Sciatic nerve (tissue), 2 donors: ENCODE results near the gene DOK5. TPM values are rescaled to one million over a fixed set of nuclear protein-coding genes. Genes with fewer than 3 reads are reported as not detected.

Experiments
- ATAC-seq: fragments of 200-7000 bp; cut with Tn5 transposase; one replicate; pipeline ENCODE4 v1.9.1; 2020; ENCODE audit warnings: mild to moderate bottlenecking, moderate library complexity
- DNase-seq: peaks from one replicate; pipeline ENCODE4 v3.0.0-alpha.2; 2020; ENCODE audit warnings: low spot score
- intact Hi-C: fragments of 100-400 bp; cut with DNase I; formaldehyde crosslinking; loops from one replicate; pipeline ENCODE4 v1.14.2; 2022
- total RNA-seq: library from RNA; stranded (reverse); fragmentation: NEBNext Ultra II Directional; extraction: Animal tissue kit (Norgen Biotek cat#: 25700); gene quantifications from one replicate; pipeline ENCODE4 v1.2.1, GENCODE V29; 2021
- donor health status: DM: no; HTN: no; CAD: no.
- donor health status: DM: no; HTN: no; CAD: no.

DOK5 gene
- total RNA-seq, 1 donor from 2014 or later, result 13.6 TPM

DNA sequence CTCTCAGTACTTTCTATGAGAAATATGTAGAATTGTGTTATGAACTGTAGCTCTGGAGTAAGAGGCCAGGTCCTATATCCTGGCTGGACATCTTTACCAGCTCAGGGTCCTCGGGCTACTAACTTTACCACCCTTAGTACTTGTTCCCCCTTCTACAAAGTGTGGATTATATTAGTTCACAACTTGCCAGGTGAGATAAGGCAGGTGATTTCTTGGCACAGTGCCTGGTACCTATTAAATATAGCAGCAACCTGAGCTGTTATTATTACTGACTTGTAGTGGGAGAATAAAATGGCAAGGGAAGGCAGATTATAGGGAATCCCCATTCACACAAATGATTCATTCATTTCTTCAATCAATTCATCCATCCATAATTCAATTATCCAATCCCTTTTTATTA is 150.1 kb downstream of the DOK5 start:
- intact Hi-C loops, result no loop called here
- DNase-seq (no peak), ATAC-seq (peak; percentile 5)

DNA sequence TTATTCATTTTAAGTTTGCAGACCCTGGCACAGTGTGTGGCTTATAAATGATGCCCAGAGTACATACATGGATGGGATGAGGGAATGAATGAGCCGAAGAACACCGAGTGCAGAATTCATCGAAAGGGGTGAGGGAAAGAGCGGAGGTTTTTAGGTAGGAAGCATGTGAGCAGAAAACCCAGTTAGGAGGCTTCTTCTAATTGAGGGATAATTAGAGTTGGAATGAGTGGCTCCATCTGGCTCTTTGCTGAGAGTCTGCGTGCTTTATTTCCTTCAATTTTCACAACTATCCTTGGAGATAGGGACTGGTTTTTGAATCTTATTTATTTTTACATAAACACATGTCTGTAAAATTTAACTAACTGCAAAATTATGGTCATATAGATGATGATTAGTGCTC is 150.7 kb downstream of the DOK5 start:
- intact Hi-C loops, result no loop called here
- no peak for DNase-seq
- no peak for ATAC-seq

DNA sequence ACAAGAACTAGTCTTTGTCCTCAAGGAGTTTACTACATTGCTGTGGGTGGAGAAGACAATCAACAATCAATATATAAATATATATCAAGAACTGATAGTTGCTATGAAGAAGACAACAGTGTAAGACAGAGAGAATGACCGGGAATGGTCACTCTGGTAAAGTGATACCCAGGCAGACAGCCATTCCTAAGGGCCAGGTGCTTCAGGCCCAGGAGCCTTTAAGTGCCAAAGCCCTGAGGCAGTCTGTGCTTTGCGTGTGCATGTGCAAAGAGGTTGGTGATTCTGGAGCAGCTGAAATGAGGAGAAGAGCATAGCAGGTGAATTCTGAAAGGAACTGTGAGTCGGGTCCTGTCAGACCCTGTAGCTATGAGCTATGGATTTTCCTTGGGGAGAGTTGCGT is 154.2 kb downstream of the DOK5 start:
- intact Hi-C loops, result no loop called here
- ATAC-seq (no peak), DNase-seq (no peak)

DNA sequence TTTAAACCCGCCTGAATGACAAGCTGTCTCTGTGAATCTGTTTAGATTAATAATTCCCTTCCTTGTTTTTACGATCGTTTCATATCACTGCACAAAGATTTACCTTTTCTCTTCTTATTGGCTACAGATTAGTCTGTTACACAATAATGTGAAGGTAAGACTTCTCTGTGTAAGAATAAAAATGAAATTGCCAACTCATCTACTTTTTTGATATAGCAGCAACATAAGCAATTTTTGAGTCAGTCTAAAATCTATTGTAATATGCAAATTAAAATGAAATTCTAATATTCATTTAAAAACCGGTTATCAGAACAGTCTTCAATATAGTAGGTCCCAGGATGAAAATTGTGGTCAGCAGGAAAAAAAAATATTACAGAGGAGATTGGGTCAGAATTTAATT is 155.2 kb downstream of the DOK5 start:
- intact Hi-C loops, result no loop called here
- ATAC-seq, result no peak
- DNase-seq, result no peak

DNA sequence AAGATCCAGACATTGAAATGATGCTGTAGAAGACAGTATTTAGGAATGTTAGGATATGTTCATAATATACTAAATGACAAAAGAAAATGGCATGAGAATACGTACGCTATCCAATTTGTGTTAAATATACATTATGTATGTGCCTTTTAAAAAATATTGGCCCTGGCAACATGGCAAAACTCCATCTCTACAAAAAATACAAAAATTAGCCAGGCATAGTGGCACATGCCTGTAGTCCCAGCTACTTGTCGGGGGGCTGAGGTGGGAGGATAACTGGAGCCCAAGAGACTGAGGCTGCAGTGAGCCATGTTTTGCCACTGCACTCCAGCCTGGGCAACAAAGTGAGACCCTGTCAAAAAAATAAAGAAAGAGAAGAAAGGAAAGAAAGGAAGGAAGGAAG is 155.7 kb downstream of the DOK5 start:
- intact Hi-C loops, result no loop called here
- DNase-seq, result no peak
- ATAC-seq, result no peak

DNA sequence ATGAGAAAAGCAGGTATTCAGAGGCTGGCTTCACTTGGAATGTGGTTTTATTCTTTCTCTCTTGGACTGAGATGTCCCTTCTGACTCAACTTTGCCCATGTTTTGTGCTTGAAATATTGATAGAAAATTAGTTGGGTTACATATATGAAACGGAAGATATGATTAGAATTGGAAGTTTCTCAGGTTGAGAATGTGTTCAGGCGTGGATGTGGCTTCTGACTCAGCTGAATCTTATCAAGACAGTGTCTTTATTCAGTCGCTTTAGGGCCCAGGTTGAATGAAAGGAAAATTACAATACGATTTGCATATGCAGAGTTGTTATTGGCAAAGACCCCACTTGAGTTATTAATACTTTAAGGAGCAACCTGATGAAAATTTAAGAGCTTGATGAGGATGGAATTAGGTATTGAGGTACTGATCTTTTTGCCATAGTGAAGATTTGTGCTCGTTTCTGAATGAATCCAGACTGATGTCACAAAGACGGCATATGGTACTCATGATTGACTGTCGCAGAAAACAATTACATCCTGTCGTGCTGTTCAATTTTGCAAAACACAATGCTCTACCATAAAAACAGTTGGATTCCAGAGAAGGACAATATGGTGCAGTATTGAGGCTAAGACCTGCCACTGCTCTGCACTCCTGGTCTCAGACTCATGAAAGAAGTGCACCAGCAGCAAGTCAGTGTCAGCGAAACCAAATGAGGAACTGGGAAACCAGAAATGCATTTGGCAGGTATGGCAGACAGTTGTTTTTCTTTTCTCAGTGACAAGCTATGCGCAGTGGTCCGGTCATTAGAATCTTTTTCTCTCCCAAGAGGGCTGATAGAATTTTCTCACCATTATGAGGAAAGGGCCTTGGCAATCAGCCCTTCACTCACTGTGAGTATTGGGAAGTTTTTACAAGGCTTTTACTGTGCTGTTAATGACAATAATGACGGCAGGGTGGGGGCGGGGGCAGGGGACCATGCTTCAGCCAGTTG is 158.3 kb downstream of the DOK5 start:
- no peak for ATAC-seq
- intact Hi-C loops, result no loop called here
- no peak for DNase-seq

DNA sequence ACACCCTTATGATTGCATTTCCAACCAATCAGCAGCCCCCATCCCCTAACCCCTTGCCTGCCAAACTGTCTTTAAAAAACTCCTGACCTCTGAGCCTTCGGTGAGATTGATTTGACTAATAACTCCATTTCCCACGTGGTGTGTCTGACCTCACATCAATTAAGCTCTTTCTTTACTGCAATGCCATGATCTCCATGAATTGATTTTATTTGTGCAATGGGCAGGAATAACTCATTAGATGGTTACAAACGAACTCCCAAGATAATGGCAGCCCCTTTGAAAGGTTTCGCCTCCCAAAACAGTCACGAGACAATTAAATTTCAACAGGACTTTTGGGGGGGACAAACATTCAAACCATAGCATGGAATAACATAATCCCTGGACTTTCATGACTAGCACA is 161.2 kb downstream of the DOK5 start:
- ATAC-seq (no peak), DNase-seq (no peak)
- intact Hi-C loops, result no loop called here

DNA sequence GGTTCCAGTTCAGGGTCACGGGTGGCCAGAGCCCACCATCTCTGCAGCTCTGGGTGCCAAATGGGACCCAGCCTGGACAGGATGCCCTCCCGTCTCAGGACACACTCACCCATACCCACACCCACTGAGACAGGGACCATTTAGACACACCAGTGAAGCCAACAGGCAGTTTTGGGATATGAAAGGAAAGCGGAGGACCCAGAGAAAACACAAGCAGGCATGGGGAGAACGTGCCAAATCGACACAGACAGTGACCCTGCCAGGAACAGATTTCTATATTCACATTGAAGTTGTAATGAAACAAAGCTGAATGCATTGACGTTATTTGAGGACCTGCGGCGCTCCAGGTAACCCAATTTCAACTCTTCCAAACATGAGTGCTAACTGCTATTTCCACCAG is 164.5 kb downstream of the DOK5 start:
- intact Hi-C loops, result loop anchor here (10.0 kb wide), 1 partner anchor 545 kb away; no protein-coding TSS in a partner anchor
- ATAC-seq (no peak), DNase-seq (no peak)

DNA sequence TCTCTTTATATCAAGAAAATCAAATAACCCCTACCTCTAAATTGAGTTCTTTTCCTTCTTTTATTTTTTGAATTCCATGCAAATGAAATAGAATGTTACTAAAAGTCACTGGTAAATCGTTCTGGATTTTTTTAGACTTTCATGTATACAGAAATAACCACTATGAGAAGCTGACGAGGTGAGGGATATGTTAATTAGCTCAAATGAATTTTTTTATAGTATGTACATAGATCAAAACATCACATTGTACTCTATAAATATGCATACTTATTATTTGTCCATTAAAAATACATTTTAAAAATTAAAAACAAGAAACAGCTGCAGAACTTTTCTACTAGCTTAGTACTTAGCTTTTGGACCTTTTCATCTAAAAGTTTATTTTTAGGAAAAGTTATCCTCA is 165.4 kb downstream of the DOK5 start:
- ATAC-seq, result no peak
- no peak for DNase-seq
- intact Hi-C loops, result loop anchor here (10.0 kb wide), 1 partner anchor 546 kb away; no protein-coding TSS in a partner anchor

DNA sequence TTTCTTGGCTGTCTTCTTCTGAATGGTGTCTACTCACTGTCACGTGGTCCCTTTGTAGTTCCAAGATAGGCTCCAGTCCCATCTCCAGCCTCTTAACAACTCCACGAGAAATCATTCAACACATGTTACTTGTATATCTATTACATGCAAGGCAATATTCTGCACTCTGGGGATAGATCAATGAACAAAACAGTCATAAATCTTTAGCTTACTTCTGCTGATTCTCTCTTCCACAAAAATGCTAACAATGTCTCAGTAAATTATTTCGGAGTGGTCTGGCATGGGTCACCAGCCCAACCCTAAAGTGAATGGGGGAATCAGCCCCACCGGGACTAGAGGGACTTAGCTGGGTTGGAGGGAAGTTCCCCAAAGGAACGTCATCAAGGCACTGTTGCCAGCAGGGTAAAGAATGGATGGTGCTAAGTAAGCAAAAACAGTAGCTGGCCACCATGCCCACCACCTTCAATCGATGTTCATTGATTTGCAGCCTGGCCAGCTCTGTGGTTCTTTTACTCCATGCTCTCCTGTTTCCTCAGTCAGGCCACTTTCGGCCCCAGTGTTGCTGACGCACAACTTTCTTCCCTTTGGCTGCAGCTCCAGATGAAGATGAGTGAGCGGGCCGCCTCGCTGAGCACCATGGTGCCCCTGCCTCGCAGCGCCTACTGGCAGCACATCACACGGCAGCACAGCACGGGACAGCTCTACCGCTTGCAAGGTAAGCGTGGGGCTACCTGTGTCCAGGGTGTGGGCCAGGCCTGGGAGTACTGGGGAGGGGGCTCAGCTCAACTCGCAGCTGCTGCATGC is 167.7 kb downstream of the DOK5 start:
- peak; percentile 64 for DNase-seq
- peak; percentile 87 for ATAC-seq
- intact Hi-C loops, result loop anchor here (10.0 kb wide), 1 partner anchor 548 kb away; no protein-coding TSS in a partner anchor

DNA sequence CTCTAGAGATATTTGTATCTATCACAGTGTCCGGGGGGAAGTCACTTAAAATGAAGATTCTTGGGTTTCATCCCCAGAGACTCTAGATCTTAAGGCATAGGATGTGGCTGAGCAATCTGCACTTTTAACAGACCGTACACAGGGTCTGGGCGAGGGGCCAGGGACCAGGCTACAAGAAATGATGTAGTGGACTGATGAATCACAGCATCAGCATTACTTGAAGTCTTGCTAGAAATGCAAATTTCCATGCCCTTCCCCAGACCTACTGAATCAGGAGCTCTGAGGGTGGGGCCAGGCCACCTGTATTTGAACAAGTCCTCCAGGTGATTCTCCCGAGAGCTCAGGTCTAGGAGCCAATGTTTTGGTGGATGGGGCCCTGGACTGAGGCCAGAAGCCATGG is 168.4 kb downstream of the DOK5 start:
- DNase-seq, result no peak
- ATAC-seq, result no peak
- intact Hi-C loops, result loop anchor here (10.0 kb wide), 1 partner anchor 549 kb away; no protein-coding TSS in a partner anchor

DNA sequence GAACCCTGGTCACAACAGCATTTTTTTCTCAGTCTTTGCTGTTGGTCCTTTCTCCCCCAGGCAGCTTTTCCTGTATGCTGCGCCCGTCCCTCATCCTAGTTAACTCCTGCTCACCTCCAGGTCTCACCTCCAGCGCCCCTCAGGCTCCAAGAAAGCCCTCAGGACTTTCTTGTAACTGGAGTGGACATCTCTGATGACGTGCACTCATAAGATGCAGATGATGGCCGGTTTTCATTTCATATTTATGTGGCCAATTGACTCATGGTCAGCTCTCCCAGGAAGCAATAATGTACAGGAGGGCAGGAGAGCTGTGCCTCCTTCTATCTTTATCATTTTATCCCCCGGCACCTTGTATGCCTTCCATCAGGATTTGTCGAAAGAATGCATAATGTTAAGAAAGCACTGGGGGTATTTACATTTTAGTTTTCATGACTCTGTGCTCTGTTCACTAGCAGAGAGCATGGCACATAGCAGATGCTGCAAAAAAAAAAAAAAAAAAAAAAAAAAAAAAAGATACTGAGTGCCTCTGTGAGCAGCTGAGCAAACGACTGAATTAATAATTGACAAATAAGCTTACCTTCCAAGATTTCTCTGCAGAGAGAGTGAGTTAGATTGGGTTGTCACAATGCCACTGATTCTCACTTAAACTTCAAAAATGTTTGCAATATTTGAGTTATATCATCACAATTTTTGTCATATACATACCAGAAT is 170.2 kb downstream of the DOK5 start:
- DNase-seq (no peak), ATAC-seq (no peak)
- intact Hi-C loops, result loop anchor here (5.0 to 10.0 kb wide), 2 partner anchors 423 to 551 kb away; no protein-coding TSS in a partner anchor

DNA sequence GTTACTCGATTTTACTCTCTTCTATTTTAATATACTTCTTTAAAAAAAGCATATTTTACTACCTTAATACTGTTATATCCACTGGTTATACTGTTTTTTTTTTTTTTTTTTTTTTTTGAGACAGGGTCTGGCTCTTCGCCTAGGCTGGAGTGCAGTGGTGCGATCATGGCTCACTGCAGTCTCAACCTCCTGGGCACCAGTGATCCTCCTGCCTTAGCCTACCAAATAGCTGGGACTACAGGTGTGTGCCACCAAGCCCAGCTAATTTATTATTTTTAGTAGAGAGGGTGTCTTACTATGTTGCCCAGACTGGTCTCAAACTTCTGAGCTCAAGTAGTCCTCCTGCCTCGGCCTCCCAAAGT is 170.7 kb downstream of the DOK5 start:
- intact Hi-C loops, result loop anchor here (5.0 to 10.0 kb wide), 2 partner anchors 424 to 551 kb away; no protein-coding TSS in a partner anchor
- ATAC-seq, result no peak

DNA sequence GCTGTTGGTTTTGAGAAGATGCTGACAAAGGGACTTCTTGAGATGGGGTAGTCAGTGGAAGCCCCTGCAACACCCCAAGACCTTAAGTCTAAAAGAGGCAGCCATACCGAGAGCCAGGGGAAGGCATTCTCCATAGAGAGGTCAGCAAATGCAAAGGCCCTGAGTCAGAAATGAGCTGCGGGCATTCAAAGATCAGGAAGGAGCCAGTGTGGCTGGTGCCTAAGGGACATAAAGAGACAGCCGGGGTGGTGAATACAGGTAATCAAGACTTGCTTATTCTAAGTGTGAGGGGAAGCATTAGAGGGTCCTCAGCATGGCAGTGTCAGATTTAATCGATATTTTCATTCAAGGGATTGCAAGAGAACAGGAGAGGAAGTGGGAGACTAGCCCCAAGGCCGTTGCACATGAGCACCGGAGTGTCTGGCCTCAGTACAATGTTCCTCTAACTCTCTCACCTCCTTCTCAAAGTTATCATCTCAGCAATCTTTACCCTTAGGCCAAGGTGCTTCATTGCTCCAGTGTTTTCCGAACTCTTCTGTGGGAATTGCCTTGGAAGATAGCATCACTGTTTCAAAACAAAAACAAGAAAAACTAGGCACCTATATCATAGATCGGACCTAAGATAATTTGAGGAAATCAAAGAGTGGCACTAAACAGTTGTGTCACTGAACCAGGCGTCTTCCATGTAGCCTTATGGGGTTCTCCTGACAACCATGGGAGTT is 173.2 kb downstream of the DOK5 start:
- intact Hi-C loops, result loop anchor here (5.0 to 10.0 kb wide), 2 partner anchors 426 to 554 kb away; no protein-coding TSS in a partner anchor
- ATAC-seq (no peak), DNase-seq (no peak)

More for the DNA sequence above, 170.7 kb downstream of the DOK5 start:
- DNase-seq, result no peak

DNA sequence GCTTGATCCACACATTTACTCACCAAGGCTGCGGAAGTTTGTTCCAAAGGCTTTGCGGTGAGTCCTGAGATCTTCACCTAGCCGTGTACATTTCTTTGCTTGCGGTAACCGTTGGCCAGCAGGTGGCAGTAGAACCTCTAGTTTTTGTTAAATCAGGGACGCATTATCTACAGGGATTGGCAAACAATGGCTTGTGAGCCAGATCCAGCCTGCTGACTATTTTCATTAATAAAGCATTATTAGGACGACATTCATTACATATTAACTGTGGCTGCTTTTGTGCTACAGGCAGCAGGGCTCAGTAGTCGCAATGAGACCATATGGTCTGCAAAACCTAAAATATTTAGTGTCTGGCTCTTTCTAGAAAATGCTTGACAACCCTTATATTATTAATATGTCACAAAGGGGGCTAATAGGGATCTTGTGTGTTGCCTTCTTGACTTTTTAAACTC is 174.1 kb downstream of the DOK5 start:
- DNase-seq (peak; percentile 92), ATAC-seq (peak; percentile 82)
- intact Hi-C loops, result loop anchor here (5.0 to 10.0 kb wide), 2 partner anchors 427 to 555 kb away; no protein-coding TSS in a partner anchor

DNA sequence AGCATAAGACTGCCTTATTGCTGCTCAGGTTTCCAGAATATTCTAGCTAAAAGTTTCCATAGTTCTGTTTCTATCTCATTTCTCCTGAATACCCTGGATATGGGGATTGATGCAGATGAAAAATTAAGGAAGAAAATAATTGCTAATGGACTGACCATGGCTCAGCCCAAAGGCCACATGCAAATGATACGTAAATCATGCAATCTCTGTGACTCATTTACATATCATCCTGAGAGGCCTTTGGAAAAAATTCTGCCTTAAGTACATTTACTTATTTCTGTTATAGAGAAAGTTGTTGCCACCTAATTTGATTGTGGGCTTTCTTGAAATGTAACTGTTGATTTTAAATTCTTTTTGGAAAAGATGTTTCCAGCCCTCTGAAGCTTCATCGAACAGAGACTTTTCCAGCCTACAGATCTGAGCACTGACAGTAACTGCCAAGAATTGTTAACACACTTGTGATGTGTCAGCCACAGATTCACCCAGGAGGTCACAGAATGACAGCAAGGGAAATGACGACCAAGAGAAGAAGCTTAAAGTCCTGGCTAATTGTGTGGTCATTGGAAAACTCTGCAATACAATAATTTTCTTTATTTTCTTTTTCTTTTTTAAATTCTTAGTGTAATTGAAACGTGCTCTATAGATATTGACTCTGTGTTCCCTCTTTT is 174.8 kb downstream of the DOK5 start:
- no peak for ATAC-seq
- intact Hi-C loops, result no loop called here
- DNase-seq, result no peak

DNA sequence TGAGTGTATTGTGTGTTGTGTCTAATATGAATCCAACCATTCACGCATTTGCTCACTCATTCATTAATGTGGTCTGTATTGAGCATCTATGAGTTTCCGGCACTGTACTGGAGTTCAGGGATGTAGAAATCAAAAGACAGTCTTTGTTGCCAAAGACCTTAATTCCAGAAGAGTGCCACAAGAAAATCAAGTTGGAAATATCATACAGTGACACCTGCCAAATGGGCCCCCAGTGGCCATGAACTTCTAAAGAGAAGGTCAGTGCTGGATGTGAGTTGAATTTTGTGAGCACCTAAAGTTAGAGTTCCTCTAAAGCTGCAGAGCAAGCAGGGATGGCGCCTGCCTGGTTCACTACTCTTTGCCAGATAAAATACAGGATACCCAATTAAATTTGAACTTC is 175.9 kb downstream of the DOK5 start:
- intact Hi-C loops, result no loop called here
- DNase-seq (no peak), ATAC-seq (no peak)

DNA sequence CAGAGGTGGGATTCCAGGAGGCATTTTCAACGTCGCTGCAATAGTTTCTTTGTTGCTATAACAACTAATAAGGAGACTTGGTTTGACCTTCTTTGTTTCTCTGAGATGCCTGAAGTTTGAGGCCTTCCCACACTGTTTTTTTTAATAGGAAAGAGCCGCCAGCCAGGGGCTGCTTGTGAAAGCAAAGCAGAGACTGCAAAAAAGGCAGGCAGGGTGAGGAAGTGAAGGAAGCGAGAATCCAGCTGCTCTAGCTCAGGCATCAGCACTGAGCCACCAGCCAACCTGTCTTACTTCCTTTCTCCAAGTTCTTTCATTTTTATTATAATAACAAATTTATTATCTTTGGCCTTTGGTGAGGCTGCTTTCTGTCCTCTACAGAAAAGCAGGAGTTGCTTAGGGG is 179.1 kb downstream of the DOK5 start:
- DNase-seq, result no peak
- intact Hi-C loops, result no loop called here
- no peak for ATAC-seq
